Mesendoderm (in vitro differentiated cells): ENCODE data around the gene RNF38.

Source experiments
- DNase-seq: peaks from one replicate; pipeline ENCODE4 v3.0.0; 2013
- H2AK5ac ChIP-seq: 2 replicates; pipeline ENCODE4 v1.6.1; 2013; ENCODE audit warnings: low read length, inconsistent platforms
- H2BK120ac ChIP-seq: 2 replicates; pipeline ENCODE4 v1.6.1; 2013; ENCODE audit warnings: low read depth, mild to moderate bottlenecking, low read length, moderate library complexity, mixed read lengths
- H2BK15ac ChIP-seq: replicated peaks from 2 replicates; pipeline ENCODE4 v1.6.1; 2013; ENCODE audit warnings: low read depth, mild to moderate bottlenecking, moderate library complexity
- H2BK5ac ChIP-seq: 2 replicates; pipeline ENCODE4 v1.6.1; 2013; ENCODE audit warnings: low read length, inconsistent platforms
- H3K18ac ChIP-seq: 2 replicates; pipeline ENCODE4 v1.6.1; 2013; ENCODE audit warnings: mild to moderate bottlenecking, low read length, mixed read lengths
- H3K23ac ChIP-seq: one replicate; pipeline ENCODE4 v1.6.1; 2013; ENCODE audit warnings: low read length
- H3K27ac ChIP-seq: 2 replicates; pipeline ENCODE4 v1.5.1; 2013; ENCODE audit warnings: low read depth, mild to moderate bottlenecking, inconsistent platforms, low read length, moderate library complexity
- H3K27me3 ChIP-seq: 2 replicates; pipeline ENCODE4 v1.6.1; 2013; ENCODE audit warnings: low read length, control low read depth, mild to moderate bottlenecking, inconsistent platforms; ENCODE audit not compliant: insufficient read depth, poor library complexity
- H3K36me3 ChIP-seq: 2 replicates; pipeline ENCODE4 v1.6.1; 2013; ENCODE audit warnings: low read length, inconsistent platforms; ENCODE audit not compliant: control insufficient read depth, insufficient read depth
- H3K4ac ChIP-seq: one replicate; pipeline ENCODE4 v1.6.1; 2013; ENCODE audit warnings: low read depth, mild to moderate bottlenecking, low read length, moderate library complexity
- H3K4me1 ChIP-seq: 2 replicates; pipeline ENCODE4 v1.6.1; 2013; ENCODE audit warnings: low read depth, low read length, inconsistent platforms; ENCODE audit not compliant: control insufficient read depth
- H3K4me2 ChIP-seq: 2 replicates; pipeline ENCODE4 v1.6.1; 2013; ENCODE audit warnings: low read length
- H3K4me3 ChIP-seq: 2 replicates; pipeline ENCODE4 v1.5.1; 2013; ENCODE audit warnings: mild to moderate bottlenecking, low read length
- H3K56ac ChIP-seq: one replicate; pipeline ENCODE4 v1.6.1; 2013; ENCODE audit warnings: low read length
- H3K79me1 ChIP-seq: 2 replicates; pipeline ENCODE4 v1.6.1; 2013; ENCODE audit warnings: low read length, inconsistent platforms
- H3K79me2 ChIP-seq: 2 replicates; pipeline ENCODE4 v1.6.1; 2013; ENCODE audit warnings: mild to moderate bottlenecking, low read length; ENCODE audit not compliant: control insufficient read depth, insufficient read depth
- H3K9ac ChIP-seq: 2 replicates; pipeline ENCODE4 v1.6.1; 2013; ENCODE audit warnings: low read length, inconsistent platforms
- H4K5ac ChIP-seq: one replicate; pipeline ENCODE4 v1.6.1; 2013; ENCODE audit warnings: low read length
- H4K8ac ChIP-seq: one replicate; pipeline ENCODE4 v1.6.1; 2013; ENCODE audit warnings: low read depth, mild to moderate bottlenecking, control low read depth, low read length, moderate library complexity
- WGBS: extraction: QIAGEN DNeasy Blood & Tissue Kit; methylation state at CpG from one replicate; pipeline ENCODE4 v1.1.7; 2013; ENCODE audit warnings: low lambda C conversion rate, missing lambda C conversion rate; ENCODE audit not compliant: insufficient coverage; ENCODE audit errors: extremely low coverage; 5-methylcytosine and 5-hydroxymethylcytosine counted together

The RNF38 gene

GRCh38 chr9:36290996-36291395 is 109.1 kb downstream of the RNF38 start:
- H3K36me3 ChIP-seq: no peaks in the 10 kb centered on the region
- H2BK5ac ChIP-seq: no peak overlapping the region
- H3K79me1 ChIP-seq: no peaks in the 10 kb centered on the region
- H2BK120ac ChIP-seq: no peak overlapping the region
- H3K27ac ChIP-seq: no peak overlapping the region
- no peak overlapping the region for H4K8ac ChIP-seq
- H3K4me1 ChIP-seq: no peaks in the 10 kb centered on the region
- no peak overlapping the region for H3K56ac ChIP-seq
- no peaks in the 10 kb centered on the region for H3K79me2 ChIP-seq
- H2BK15ac ChIP-seq: no peak overlapping the region
- no peak overlapping the region for H3K4me3 ChIP-seq
- no peak overlapping the region for H3K23ac ChIP-seq
- WGBS: no CpG with 5 or more reads among the region's 3 CpGs
- no peaks in the 10 kb centered on the region for H3K27me3 ChIP-seq
- H3K4me2 ChIP-seq: no peak overlapping the region
- H3K9ac ChIP-seq: no peak overlapping the region
- no peak overlapping the region for H4K5ac ChIP-seq
- H2AK5ac ChIP-seq: no peak overlapping the region
- no peak overlapping the region for H3K4ac ChIP-seq
- no peak for DNase-seq
- no peak overlapping the region for H3K18ac ChIP-seq

- DNase-seq: no peak
- H3K56ac ChIP-seq: no peak overlapping the region
- no peak overlapping the region for H4K5ac ChIP-seq
- no peaks in the 10 kb centered on the region for H3K79me1 ChIP-seq
- no peaks in the 10 kb centered on the region for H3K27me3 ChIP-seq
- H2BK5ac ChIP-seq: no peak overlapping the region
- H3K79me2 ChIP-seq: no peaks in the 10 kb centered on the region
- H4K8ac ChIP-seq: no peak overlapping the region
- H3K18ac ChIP-seq: no peak overlapping the region
- no peak overlapping the region for H3K4ac ChIP-seq
- no peak overlapping the region for H2AK5ac ChIP-seq
- no peaks in the 10 kb centered on the region for H3K36me3 ChIP-seq
- no peak overlapping the region for H3K9ac ChIP-seq
- H3K23ac ChIP-seq: no peak overlapping the region
- H3K4me3 ChIP-seq: no peak overlapping the region
- H3K4me2 ChIP-seq: no peak overlapping the region
- H2BK120ac ChIP-seq: no peak overlapping the region
- no peak overlapping the region for H2BK15ac ChIP-seq
- no peaks in the 10 kb centered on the region for H3K4me1 ChIP-seq
- H3K27ac ChIP-seq: no peak overlapping the region
- no CpG with 5 or more reads among the region's 3 CpGs for WGBS
These were observed 110.1 kb downstream of the RNF38 start for GRCh38 chr9:36289836-36290435.

- Histone ChIP-seq H3K56ac (no peak overlapping the region), H3K36me3 (no peaks in the 10 kb centered on the region), H3K79me1 (no peaks in the 10 kb centered on the region), H3K18ac (no peak overlapping the region), H3K27ac (no peak overlapping the region), H3K9ac (no peak overlapping the region), H4K5ac (no peak overlapping the region), H3K4ac (no peak overlapping the region), H3K23ac (no peak overlapping the region), H3K4me2 (no peak overlapping the region), H3K79me2 (no peaks in the 10 kb centered on the region), H2BK5ac (no peak overlapping the region), H2AK5ac (no peak overlapping the region), H4K8ac (no peak overlapping the region), H2BK15ac (no peak overlapping the region), H2BK120ac (no peak overlapping the region), H3K4me3 (no peak overlapping the region), H3K27me3 (no peaks in the 10 kb centered on the region), H3K4me1 (no peaks in the 10 kb centered on the region)
- no CpG with 5 or more reads among the region's 3 CpGs for WGBS
- DNase-seq: peak; percentile 25
These were observed 112.0 kb downstream of the RNF38 start for GRCh38 chr9:36288070-36288469.
